PC-3 (cell line): Measurements from ENCODE around the gene PAX7.

ENCODE experiments used
- EZH2phosphoT487 ChIP-seq: fragments of 300-600 bp; sonication (generic); IDR thresholded peaks from 2 replicates; pipeline ENCODE4 v1.6.1; 2018; ENCODE audit warnings: mild to moderate bottlenecking, antibody characterized with exemption, low read length, borderline replicate concordance
- TF ChIP-seq, protein P1 (sequence below): fragments of 300-600 bp; sonication (generic); conservative IDR thresholded peaks from 2 replicates; pipeline ENCODE4 v1.5.1; 2017; ENCODE audit warnings: antibody characterized with exemption, low read depth, mild to moderate bottlenecking, low read length

DNA sequence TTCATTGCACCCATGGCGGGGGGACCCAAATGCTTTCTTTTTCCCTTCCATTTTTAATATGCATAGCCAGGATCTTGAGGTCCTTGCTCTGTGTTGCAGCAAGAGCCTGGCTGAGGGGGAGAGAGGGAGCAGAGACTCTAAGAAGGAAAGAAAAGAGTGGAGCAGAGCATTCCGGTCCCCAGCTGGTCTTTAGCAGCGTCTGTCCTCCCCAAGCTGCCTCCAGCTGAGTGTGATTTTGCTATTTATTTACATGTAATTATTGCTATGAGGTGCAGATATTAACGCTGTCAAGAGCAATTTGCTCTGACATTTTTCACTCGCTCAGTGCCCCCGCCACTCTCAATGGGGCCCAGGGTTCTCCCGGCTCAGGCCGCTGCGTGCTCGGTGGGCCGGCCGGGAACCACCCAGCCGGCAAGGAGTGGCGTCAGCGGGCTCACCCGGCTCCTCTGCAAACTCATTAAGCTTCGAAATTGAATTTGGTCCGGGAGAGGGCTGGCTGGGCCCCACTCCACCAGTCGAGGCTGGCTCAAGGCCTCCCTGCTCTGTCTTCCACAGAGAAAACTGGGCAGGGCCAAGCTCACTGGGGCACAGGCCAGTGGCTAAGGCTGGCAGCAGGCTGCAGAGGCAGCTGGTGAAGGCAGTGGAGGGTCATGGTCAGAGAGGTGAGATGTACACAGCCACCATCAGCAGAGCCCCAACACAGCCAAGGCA, 93.2 kb downstream of the PAX7 start:
- TF ChIP-seq, protein P1, sequence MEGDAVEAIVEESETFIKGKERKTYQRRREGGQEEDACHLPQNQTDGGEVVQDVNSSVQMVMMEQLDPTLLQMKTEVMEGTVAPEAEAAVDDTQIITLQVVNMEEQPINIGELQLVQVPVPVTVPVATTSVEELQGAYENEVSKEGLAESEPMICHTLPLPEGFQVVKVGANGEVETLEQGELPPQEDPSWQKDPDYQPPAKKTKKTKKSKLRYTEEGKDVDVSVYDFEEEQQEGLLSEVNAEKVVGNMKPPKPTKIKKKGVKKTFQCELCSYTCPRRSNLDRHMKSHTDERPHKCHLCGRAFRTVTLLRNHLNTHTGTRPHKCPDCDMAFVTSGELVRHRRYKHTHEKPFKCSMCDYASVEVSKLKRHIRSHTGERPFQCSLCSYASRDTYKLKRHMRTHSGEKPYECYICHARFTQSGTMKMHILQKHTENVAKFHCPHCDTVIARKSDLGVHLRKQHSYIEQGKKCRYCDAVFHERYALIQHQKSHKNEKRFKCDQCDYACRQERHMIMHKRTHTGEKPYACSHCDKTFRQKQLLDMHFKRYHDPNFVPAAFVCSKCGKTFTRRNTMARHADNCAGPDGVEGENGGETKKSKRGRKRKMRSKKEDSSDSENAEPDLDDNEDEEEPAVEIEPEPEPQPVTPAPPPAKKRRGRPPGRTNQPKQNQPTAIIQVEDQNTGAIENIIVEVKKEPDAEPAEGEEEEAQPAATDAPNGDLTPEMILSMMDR = no peak
- no peak for TF ChIP-seq EZH2phosphoT487
